Measurements from ENCODE around the gene ERMN. TPM values are rescaled to one million over a fixed set of nuclear protein-coding genes. Genes with fewer than 3 reads are reported as not detected.
"Not testable (repeated sequence)": the region's sequence is repeated elsewhere in the genome, so short reads cannot be mapped to it uniquely, and the experiment has no call there.

ERMN gene
- total RNA-seq: under 1 TPM in 1 of 9 donors, not detected in 8; 0.10 TPM
- polyA plus RNA-seq: under 1 TPM; 0.04 to 0.40 (median 0.17) TPM
- long read RNA-seq, donor 1: 0 reads
- long read RNA-seq, donor 2: 0 reads
- long read RNA-seq, donor 3: 0 reads
- long read RNA-seq, donor 4: 0 reads
- long read RNA-seq, donor 5: 0 reads
- long read RNA-seq, donor 6: 0 reads
- long read RNA-seq, donor 7: 0 reads
- long read RNA-seq, donor 8: 0 reads
- long read RNA-seq, donor 9: 0 reads
- long read RNA-seq, donor 10: 0 reads

- Histone ChIP-seq H3K4me1 (replicated peaks in 1 of 2) (no peaks in the 10 kb centered on the region), H3K36me3 (replicated peaks in 1 of 2) (no peaks in the 10 kb centered on the region), H3K27me3 (no peaks in the 10 kb centered on the region), H3K27ac (no peak within 1 kb of the TSS), H3K9me3 (replicated peaks in 1 of 3) (no peaks in the 10 kb centered on the region), H3K4me3 (no peak within 1 kb of the TSS)
- intact Hi-C loops (cut with DNase I): loop anchor here in 1 of 2 donors (10.0 kb wide), 1 partner anchor 689 kb away; no protein-coding TSS in a partner anchor
- TF ChIP-seq CTCF (IDR thresholded peaks at IDR 0.05): no peak
- no peak for TF ChIP-seq POLR2A (IDR thresholded peaks at IDR 0.05)
- DNase-seq: no peak
Observed at GRCh38 chr2:157325786-157326185, at the start of gene ERMN. TSS of gene ERMN (minus strand) at chr2:157325824. CDS start at chr2:157325642, 182 bp downstream.

- TF ChIP-seq POLR2A (IDR thresholded peaks at IDR 0.05) (no peak), CTCF (IDR thresholded peaks at IDR 0.05) (no peak)
- peaks cover 0 to 6% (median 0%) of the 10 kb centered on the region in 3 donors for H3K9me3 ChIP-seq (replicated peaks in 1 of 3)
- no peaks in the 10 kb centered on the region for H3K4me1 ChIP-seq (replicated peaks in 1 of 2)
- no peak overlapping the region for H3K27ac ChIP-seq
- intact Hi-C loops (cut with DNase I): no loop called here
- no peak for DNase-seq
- H3K4me3 ChIP-seq: no peak overlapping the region
- no peaks in the 10 kb centered on the region for H3K36me3 ChIP-seq (replicated peaks in 1 of 2)
- 81 to 100% (median 95%) methylated on average over 1 of the region's 1 CpG; no CpG with 5 or more reads in 1 of the 4 donors for WGBS, 4 donors
- no peaks in the 10 kb centered on the region for H3K27me3 ChIP-seq
Observed at GRCh38 chr2:157375384-157375783, 49.8 kb upstream of the ERMN start.

- H3K36me3 ChIP-seq (replicated peaks in 1 of 2); H3K4me3 ChIP-seq; intact Hi-C loops (cut with DNase I); H3K27me3 ChIP-seq; H3K9me3 ChIP-seq (replicated peaks in 1 of 3); DNase-seq; H3K4me1 ChIP-seq (replicated peaks in 1 of 2); H3K27ac ChIP-seq: not testable (repeated sequence)
- 85 to 91% (median 88%) methylated on average over 13 to 17 of the region's 25 CpGs for WGBS, 4 donors
Observed at GRCh38 chr2:157368508-157368907, 42.9 kb upstream of the ERMN start.

- no peak overlapping the region for H3K27ac ChIP-seq
- TF ChIP-seq POLR2A (IDR thresholded peaks at IDR 0.05) (no peak), CTCF (IDR thresholded peaks at IDR 0.05) (no peak)
- intact Hi-C loops (cut with DNase I): no loop called here
- DNase-seq: no peak
- no peaks in the 10 kb centered on the region for H3K4me1 ChIP-seq (replicated peaks in 1 of 2)
- no peaks in the 10 kb centered on the region for H3K9me3 ChIP-seq (replicated peaks in 1 of 3)
- H3K36me3 ChIP-seq (replicated peaks in 1 of 2): no peaks in the 10 kb centered on the region
- H3K4me3 ChIP-seq: no peak overlapping the region
- H3K27me3 ChIP-seq: no peaks in the 10 kb centered on the region
- 40 to 54% (median 45%) methylated on average over 1 of the region's 1 CpG for WGBS, 4 donors
Observed at GRCh38 chr2:157367704-157368103, 42.1 kb upstream of the ERMN start.
